ENCODE data around the gene NCOA4. TPM values are rescaled to one million over a fixed set of nuclear protein-coding genes. Genes with fewer than 3 reads are reported as not detected.
A peak's percentile ranks its signal among the peaks of the same experiment; 100 is the strongest.

NCOA4 gene
- total RNA-seq, 1 experiment from 2014 or later: 69.4 TPM

DNA sequence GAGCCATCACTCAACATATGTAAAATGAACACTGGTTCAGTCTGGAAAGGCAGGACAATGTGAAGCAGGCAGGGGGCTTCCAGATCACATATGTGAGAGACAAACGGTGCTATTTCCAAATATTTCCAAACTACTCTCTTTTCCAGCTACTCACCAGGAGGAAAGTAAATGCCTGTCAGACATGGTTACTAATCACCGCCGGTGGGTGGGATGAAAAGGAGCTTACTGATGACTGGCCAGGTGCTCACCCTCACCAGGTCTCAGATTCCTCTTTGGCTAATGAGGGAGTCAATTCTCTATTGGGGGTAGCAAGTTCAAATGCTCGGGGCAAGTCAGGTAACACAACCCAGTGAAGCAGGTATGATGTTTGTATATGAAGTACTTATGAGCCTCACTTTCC is 25.3 kb upstream of the NCOA4 start:
- ChIA-PET CTCF (no interaction called here), POLR2A (no interaction called here)

DNA sequence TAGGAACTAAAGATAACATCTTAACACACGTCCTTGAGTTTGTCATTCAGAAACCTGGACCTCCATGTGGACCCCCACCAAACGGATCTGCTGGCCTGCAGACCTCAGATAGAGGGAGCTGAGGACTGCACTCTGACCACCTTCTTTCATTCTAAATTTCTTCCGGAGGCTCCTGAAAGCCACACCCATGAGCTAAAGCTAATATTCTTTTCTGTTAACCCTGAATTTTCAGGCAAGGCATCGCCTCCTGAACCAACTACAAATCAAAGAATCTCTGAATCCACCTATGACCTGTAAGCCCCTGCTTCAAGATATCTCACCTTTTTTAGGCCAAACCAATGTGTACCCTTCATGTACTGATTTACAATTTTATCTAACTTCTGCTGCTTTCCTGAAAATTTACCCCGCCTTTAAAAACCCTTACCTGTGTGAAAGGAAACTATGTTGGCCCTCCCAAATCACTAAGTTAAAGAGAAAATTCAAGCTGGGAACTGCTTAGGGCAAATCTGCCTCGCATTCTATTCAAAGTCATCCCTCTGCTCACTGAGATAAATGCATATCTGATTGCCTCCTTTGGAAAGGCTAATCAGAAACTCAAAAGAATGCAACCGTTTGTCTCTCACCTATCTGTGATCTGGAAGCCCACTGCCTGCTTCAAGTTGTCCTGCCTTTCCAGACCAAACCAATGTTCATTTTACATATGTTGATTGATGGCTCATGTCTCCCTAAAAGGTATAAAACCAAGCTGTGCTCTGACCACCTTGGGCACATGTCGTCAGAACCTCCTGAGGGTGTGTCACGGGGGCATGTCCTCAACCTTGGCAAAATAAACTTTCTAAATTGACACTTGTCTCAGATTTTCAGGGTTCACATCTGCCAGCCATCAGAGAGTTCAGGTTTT is 23.4 kb upstream of the NCOA4 start:
- ChIA-PET POLR2A (interaction anchor here (0.6 kb wide), 1 partner anchor 17 kb away, joined by 3 read pairs; no protein-coding TSS in a partner anchor), CTCF (no interaction called here)
- DNase-seq (ENCODE audit: low spot score) (no peak), ATAC-seq (no peak)
- H3K4me3 Mint-ChIP-seq: peak overlapping the region; percentile 4
- TF ChIP-seq FOXP1 (CRISPR knock-in tag; IDR thresholded peaks at IDR 0.05; ENCODE audit: borderline replicate concordance) (no peak), IRF1 (CRISPR knock-in tag; IDR thresholded peaks at IDR 0.05) (no peak), IRF2 (CRISPR knock-in tag; IDR thresholded peaks at IDR 0.05; ENCODE audit: borderline replicate concordance, low read depth) (no peak), GTF2I (CRISPR knock-in tag; conservative IDR thresholded peaks at IDR 0.05) (no peak)
- TF ChIP-seq, protein P1, sequence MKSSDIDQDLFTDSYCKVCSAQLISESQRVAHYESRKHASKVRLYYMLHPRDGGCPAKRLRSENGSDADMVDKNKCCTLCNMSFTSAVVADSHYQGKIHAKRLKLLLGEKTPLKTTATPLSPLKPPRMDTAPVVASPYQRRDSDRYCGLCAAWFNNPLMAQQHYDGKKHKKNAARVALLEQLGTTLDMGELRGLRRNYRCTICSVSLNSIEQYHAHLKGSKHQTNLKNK (CRISPR knock-in tag; IDR thresholded peaks at IDR 0.05): no peak
- no peaks in the 10 kb centered on the region; the same call in 1 of the 2 replicates for H3K27me3 Mint-ChIP-seq (ENCODE audit: low read depth)
- H3K27ac Mint-ChIP-seq: peak overlapping the region; percentile 66
- peaks cover 37% of the 10 kb centered on the region for H3K4me1 Mint-ChIP-seq
- peaks cover 10% of the 10 kb centered on the region for H3K9me3 Mint-ChIP-seq
- no peaks in the 10 kb centered on the region for H3K36me3 Mint-ChIP-seq

More for the DNA sequence above, 25.3 kb upstream of the NCOA4 start:
- H3K27ac Mint-ChIP-seq: no peak overlapping the region
- no peaks in the 10 kb centered on the region; the same call in 1 of the 2 replicates for H3K27me3 Mint-ChIP-seq (ENCODE audit: low read depth)
- no peak for DNase-seq (ENCODE audit: low spot score)
- peaks cover 37% of the 10 kb centered on the region for H3K4me1 Mint-ChIP-seq
- no peaks in the 10 kb centered on the region for H3K36me3 Mint-ChIP-seq
- H3K4me3 Mint-ChIP-seq: no peak overlapping the region
- ATAC-seq: no peak
- H3K9me3 Mint-ChIP-seq: peaks cover 10% of the 10 kb centered on the region
- no peak for TF ChIP-seq USF1 (CRISPR knock-in tag; IDR thresholded peaks at IDR 0.05)
- TF ChIP-seq PRRX2 (CRISPR knock-in tag; IDR thresholded peaks at IDR 0.05): no peak
- no peak for TF ChIP-seq HMGXB4 (CRISPR knock-in tag; IDR thresholded peaks at IDR 0.05)
- no peak for TF ChIP-seq TCF7 (CRISPR knock-in tag; IDR thresholded peaks at IDR 0.05; ENCODE audit: low read depth)
- TF ChIP-seq IRF1 (CRISPR knock-in tag; IDR thresholded peaks at IDR 0.05): no peak

GRCh38 chr10:46052791-46053375 is 22.5 kb upstream of the NCOA4 start:
- H3K27me3 Mint-ChIP-seq (ENCODE audit: low read depth): no peaks in the 10 kb centered on the region; the same call in 1 of the 2 replicates
- H3K36me3 Mint-ChIP-seq: no peaks in the 10 kb centered on the region
- no peak for DNase-seq (ENCODE audit: low spot score)
- CTCF ChIA-PET: interaction anchor here (0.7 kb wide), 1 partner anchor 17 kb away, joined by 4 read pairs; no protein-coding TSS in a partner anchor
- H3K4me3 Mint-ChIP-seq: no peak overlapping the region
- H3K27ac Mint-ChIP-seq: peak overlapping the region; percentile 6; the same call in 1 of the 2 replicates
- POLR2A ChIA-PET: interaction anchor here (0.6 kb wide), 1 partner anchor 18 kb away, joined by 3 read pairs; no protein-coding TSS in a partner anchor
- peaks cover 40% of the 10 kb centered on the region for H3K4me1 Mint-ChIP-seq
- no peak for ATAC-seq
- H3K9me3 Mint-ChIP-seq: peaks cover 10% of the 10 kb centered on the region
- TF ChIP-seq ATF3 (CRISPR knock-in tag; conservative IDR thresholded peaks at IDR 0.05) (no peak), SMAD4 (CRISPR knock-in tag; IDR thresholded peaks at IDR 0.05) (no peak), E2F1 (CRISPR knock-in tag; IDR thresholded peaks at IDR 0.05) (no peak), ZNF263 (CRISPR knock-in tag; IDR thresholded peaks at IDR 0.05; ENCODE audit: low read depth) (no peak), NFYB (CRISPR knock-in tag; conservative IDR thresholded peaks at IDR 0.05; ENCODE audit: low read depth) (no peak), ZBTB21 (CRISPR knock-in tag; IDR thresholded peaks at IDR 0.05; ENCODE audit: borderline replicate concordance) (no peak), ZNF416 (CRISPR knock-in tag; IDR thresholded peaks at IDR 0.05) (no peak)
- TF ChIP-seq, protein P2, sequence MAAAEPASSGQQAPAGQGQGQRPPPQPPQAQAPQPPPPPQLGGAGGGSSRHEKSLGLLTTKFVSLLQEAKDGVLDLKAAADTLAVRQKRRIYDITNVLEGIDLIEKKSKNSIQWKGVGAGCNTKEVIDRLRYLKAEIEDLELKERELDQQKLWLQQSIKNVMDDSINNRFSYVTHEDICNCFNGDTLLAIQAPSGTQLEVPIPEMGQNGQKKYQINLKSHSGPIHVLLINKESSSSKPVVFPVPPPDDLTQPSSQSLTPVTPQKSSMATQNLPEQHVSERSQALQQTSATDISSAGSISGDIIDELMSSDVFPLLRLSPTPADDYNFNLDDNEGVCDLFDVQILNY (CRISPR knock-in tag; IDR thresholded peaks at IDR 0.05): no peak
- TF ChIP-seq, protein P3, sequence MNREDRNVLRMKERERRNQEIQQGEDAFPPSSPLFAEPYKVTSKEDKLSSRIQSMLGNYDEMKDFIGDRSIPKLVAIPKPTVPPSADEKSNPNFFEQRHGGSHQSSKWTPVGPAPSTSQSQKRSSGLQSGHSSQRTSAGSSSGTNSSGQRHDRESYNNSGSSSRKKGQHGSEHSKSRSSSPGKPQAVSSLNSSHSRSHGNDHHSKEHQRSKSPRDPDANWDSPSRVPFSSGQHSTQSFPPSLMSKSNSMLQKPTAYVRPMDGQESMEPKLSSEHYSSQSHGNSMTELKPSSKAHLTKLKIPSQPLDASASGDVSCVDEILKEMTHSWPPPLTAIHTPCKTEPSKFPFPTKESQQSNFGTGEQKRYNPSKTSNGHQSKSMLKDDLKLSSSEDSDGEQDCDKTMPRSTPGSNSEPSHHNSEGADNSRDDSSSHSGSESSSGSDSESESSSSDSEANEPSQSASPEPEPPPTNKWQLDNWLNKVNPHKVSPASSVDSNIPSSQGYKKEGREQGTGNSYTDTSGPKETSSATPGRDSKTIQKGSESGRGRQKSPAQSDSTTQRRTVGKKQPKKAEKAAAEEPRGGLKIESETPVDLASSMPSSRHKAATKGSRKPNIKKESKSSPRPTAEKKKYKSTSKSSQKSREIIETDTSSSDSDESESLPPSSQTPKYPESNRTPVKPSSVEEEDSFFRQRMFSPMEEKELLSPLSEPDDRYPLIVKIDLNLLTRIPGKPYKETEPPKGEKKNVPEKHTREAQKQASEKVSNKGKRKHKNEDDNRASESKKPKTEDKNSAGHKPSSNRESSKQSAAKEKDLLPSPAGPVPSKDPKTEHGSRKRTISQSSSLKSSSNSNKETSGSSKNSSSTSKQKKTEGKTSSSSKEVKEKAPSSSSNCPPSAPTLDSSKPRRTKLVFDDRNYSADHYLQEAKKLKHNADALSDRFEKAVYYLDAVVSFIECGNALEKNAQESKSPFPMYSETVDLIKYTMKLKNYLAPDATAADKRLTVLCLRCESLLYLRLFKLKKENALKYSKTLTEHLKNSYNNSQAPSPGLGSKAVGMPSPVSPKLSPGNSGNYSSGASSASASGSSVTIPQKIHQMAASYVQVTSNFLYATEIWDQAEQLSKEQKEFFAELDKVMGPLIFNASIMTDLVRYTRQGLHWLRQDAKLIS (CRISPR knock-in tag; IDR thresholded peaks at IDR 0.05; ENCODE audit: borderline replicate concordance): no peak

All from WTC11 (cell line).